Activated naive CD4-positive, alpha-beta T cell treated with anti-CD3 and anti-CD28 coated beads, Interleukin-2, amount 50 U/mL, for 24 hours (primary cell): ENCODE data around the gene PCSK1N.

Experiments
- H3K27ac Mint-ChIP-seq: one replicate; pipeline ENCODE4 v1.8.0; 2021; ENCODE audit warnings: mild to moderate bottlenecking, mixed read lengths
- H3K27me3 Mint-ChIP-seq: one replicate; pipeline ENCODE4 v1.8.0; 2021; ENCODE audit warnings: mixed read lengths
- H3K36me3 Mint-ChIP-seq: one replicate; pipeline ENCODE4 v1.8.0; 2021; ENCODE audit warnings: mixed read lengths
- H3K4me1 Mint-ChIP-seq: one replicate; pipeline ENCODE4 v1.8.0; 2021; ENCODE audit warnings: mixed read lengths
- H3K4me3 Mint-ChIP-seq: one replicate; pipeline ENCODE4 v1.8.0; 2021; ENCODE audit warnings: mild to moderate bottlenecking, mixed read lengths
- H3K9me3 Mint-ChIP-seq: one replicate; pipeline ENCODE4 v1.8.0; 2021; ENCODE audit warnings: mixed read lengths

PCSK1N gene

DNA sequence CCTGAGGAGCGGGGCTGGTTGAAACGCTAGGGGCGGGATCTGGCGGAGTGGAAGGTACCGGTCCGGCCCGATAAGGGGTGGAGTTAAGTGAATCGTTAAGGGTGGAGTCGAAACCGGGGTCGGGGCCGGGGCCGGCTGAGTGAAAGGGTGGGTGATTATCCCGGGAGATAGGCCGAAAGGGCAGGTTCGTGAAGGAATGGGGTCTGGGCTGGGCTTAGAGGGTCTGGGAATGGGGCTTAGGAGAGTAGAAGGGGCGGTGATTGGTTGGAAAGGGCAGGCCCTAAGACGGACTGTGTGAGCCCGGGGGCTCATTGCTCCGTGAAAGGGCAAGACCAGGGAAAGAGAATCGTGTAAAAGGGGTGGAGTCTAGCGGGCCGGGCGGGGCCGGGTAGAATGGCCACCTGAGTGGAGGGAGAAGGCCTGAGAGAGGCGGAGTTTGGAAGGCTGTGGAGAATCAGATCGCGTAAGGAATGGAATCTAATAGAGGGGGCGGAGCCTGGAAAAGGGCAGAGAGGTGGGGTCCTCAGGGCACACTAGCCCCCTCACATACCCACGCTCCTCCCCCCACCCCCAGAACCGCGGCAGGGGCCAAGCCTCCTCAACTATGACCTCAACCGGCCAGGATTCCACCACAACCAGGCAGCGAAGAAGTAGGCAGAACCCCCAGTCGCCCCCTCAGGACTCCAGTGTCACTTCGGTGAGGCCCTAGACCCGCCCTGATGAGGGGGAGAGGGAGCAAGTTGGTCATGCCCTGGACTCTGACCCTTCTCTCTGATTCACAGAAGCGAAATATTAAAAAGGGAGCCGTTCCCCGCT is 33.1 kb downstream of the PCSK1N start:
- Mint-ChIP-seq H3K27ac (peak overlapping the region; percentile 98), H3K27me3 (no peaks in the 10 kb centered on the region), H3K4me3 (peak overlapping the region; percentile 96), H3K36me3 (peaks cover 6% of the 10 kb centered on the region), H3K4me1 (peaks cover 31% of the 10 kb centered on the region), H3K9me3 (no peaks in the 10 kb centered on the region)

DNA sequence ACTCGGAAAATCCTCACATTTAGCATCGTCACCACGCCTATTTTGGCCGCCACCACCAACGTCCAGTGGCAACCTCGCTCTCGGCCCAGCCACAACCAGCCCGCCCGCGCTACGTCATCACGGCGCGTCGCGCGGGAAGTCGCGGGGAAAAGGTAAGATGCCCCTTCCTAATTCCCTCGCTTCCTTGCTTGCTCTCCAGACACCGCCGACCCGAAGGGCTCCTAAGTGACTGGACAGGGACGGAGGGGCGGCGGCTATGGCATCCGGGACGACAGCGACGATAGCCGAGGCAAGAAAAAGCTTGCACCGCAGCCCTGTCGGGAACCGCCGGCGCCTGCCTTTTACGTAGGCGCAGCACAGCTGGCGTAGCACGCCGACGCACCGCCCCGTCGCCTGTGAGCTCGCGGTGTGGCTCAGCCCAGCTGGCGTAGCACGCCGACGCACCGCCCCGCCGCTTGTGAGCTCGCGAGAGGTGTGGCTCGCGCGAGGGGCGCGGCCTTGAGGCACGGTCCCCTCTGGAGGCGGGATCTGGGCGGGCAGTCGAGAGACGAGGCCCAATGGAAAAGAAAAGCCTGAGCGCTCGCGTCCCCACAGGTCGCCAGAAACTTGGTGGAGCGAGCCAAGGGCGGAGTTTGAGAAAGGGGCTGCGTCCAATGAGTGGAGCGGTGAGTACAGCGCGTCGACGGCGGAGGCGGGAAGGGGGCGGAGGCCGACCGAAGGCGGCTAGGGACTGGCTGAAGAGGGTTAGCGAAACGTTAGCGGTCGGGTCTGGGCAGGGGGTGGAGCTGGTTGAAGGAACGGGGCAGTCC is 33.9 kb downstream of the PCSK1N start, which contains the start of gene HDAC6:
Gene HDAC6, plus strand, starts transcription at position 788 of the 809 bp plus-strand sequence. CDS start 626 bp downstream, outside the sequence.
- H3K4me3 Mint-ChIP-seq = peak within 1 kb of the TSS; percentile 96
- H3K27ac Mint-ChIP-seq = peak within 1 kb of the TSS; percentile 98
- no peaks in the 10 kb centered on the region for H3K27me3 Mint-ChIP-seq
- H3K4me1 Mint-ChIP-seq = peaks cover 25% of the 10 kb centered on the region
- H3K36me3 Mint-ChIP-seq = peaks cover 6% of the 10 kb centered on the region
- no peaks in the 10 kb centered on the region for H3K9me3 Mint-ChIP-seq

DNA sequence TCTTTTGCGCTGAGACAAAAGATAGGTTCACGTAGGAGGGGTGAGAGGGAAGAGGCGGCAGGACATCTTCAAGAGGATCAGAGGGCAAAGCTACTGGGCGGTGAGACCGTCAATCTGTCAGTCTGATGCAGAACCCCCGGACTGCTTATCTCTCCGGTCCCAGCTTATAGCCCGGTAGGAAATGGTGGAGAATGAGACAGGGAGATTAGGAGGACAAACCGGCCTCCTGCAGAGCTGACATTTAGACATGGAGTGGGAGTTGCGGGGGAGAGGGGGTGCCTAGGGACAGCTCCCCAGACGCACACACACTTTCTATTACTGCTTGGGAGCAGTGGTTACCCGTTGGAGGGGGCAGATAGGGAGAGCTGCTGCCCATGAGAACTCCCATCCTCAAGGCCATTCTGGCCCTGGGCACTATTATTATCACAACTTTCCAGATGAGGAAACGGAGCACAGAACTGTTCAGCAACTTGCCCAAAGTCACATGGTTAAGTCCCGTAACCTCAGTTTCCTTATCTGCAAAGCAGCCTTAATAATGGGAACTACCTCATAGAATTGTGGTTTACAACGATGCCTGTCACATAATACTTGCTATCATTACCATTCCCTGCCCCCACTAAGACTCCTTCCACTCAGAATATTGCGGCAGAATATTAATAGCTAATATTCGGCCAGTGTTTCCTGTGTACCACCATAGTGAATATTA is 34.7 kb downstream of the PCSK1N start:
- Mint-ChIP-seq H3K4me1 (peaks cover 21% of the 10 kb centered on the region), H3K9me3 (no peaks in the 10 kb centered on the region), H3K27ac (peak overlapping the region; percentile 95), H3K4me3 (peak overlapping the region; percentile 96), H3K27me3 (no peaks in the 10 kb centered on the region), H3K36me3 (peaks cover 6% of the 10 kb centered on the region)

DNA sequence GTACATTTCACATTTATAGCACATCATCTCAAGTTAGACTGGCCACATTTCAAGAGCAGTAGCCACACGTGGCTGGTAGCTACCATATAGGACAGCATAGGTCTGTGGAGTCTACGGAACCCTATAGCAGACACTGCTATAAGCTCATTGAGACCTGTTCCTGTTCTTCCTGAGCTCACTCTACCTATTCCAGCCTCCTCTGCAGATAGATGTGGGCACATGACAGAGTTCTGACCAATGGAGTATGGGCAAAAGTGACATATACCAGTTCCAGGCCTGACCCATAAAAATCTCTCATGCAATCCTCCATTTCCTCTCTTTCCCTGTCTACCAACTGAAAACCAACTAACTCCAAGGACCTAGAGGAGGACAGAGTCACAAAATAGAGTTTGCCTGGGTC is 37.1 kb downstream of the PCSK1N start:
- H3K36me3 Mint-ChIP-seq = no peaks in the 10 kb centered on the region
- peaks cover 14% of the 10 kb centered on the region for H3K4me1 Mint-ChIP-seq

DNA sequence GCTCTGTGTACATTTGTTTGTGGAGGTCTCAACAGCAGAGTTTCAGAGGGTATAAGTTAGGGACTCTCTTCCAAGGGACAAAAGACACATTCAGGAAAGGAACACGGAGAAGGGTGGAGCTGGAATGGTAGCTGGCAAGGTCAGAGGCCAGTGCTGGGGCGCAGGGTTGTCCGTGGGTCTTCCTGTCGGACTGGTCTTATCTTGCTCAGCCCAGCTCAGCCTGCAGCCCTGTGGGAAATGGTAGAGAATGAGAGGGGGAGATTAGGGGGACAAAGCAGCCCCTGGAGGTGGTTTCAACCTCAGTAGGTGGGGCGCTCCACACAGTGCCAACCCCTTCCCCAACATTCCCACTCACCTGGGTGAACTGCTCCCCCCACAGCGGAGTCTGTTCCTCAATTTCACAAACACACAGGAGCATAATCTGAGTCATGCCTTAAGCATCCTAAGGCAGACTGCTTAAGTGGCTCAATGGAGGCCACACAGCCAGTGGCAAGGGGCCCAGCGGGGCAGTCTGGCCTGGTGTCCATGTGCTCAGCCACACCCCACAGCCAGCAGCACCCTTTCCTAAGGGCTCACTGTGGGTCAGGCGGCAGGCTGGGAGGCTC is 40.4 kb downstream of the PCSK1N start:
- Mint-ChIP-seq H3K4me1 (peaks cover under 1% of the 10 kb centered on the region), H3K36me3 (no peaks in the 10 kb centered on the region), H3K27ac (no peak overlapping the region), H3K27me3 (no peaks in the 10 kb centered on the region), H3K4me3 (no peak overlapping the region), H3K9me3 (no peaks in the 10 kb centered on the region)

More for the DNA sequence above, 37.1 kb downstream of the PCSK1N start:
- no peak overlapping the region for H3K27ac Mint-ChIP-seq
- no peaks in the 10 kb centered on the region for H3K27me3 Mint-ChIP-seq
- no peak overlapping the region for H3K4me3 Mint-ChIP-seq
- H3K9me3 Mint-ChIP-seq = no peaks in the 10 kb centered on the region

DNA sequence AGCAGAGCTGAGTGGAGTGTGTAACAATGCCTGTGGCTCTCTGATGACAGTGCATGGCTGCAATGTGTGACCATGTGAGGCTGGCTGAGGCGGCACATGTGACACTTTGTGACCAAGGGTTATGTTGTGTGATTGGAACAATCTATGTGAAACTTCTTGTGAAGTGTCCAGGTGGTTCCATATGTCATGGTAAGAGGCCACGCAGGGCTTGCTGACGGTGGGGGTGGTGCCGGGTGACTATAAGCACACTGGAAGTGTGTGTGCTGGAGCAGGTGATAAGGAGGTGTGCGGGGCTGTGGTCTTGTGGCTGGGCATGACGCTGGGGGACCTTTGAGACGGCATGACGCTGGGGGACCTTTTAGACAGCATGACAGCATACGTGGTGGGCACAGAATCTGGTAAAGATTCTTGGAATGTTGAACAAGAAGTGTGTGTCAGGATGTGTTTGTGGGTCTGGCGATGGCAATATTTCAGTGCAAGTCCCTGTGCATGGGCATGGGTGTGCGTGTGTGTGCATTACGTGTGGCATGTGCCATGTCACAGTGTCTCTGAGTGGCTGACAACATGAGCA is 41.0 kb downstream of the PCSK1N start:
- no peak overlapping the region for H3K4me3 Mint-ChIP-seq

DNA sequence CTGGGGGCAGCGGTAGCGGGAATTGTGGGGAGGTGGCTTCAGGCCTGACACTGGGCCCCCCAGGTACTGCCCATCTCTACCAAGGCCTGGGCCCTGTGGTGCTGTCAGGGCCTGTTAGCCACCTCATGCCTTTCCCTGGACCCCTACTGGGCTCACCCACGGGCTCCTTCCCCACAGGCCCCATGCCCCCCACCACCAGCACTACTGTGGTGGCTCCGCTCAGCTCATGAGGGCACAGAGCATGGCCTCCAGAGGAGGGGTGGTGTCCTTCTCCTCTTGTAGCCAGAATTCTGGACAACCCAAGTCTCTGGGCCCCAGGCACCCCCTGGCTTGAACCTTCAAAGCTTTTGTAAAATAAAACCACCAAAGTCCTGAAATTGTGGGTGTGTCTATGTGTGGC is 41.5 kb downstream of the PCSK1N start:
- Mint-ChIP-seq H3K36me3 (no peaks in the 10 kb centered on the region), H3K9me3 (no peaks in the 10 kb centered on the region), H3K4me3 (no peak overlapping the region), H3K4me1 (peaks cover 7% of the 10 kb centered on the region), H3K27me3 (no peaks in the 10 kb centered on the region), H3K27ac (no peak overlapping the region)

More for the DNA sequence above, 41.0 kb downstream of the PCSK1N start:
- Mint-ChIP-seq H3K27me3 (no peaks in the 10 kb centered on the region), H3K4me1 (peaks cover 6% of the 10 kb centered on the region), H3K27ac (no peak overlapping the region), H3K36me3 (no peaks in the 10 kb centered on the region), H3K9me3 (no peaks in the 10 kb centered on the region)

DNA sequence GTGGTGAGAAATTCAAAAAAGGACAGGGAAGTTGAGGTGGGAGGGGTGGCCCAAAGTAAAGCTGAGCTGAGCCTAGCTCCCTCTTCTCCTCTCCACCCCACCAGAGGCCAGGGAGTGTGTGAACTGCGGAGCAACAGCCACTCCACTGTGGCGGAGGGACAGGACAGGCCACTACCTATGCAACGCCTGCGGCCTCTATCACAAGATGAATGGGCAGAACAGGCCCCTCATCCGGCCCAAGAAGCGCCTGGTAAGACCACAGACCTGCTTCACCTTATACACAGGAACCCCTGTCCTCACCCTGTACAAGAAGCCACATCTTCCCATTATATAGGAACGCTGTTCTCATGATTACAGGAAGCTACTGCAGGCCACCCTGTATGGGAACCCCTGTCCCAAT is 43.2 kb downstream of the PCSK1N start:
- H3K4me3 Mint-ChIP-seq = no peak overlapping the region
- H3K4me1 Mint-ChIP-seq = peaks cover 7% of the 10 kb centered on the region
- H3K9me3 Mint-ChIP-seq = no peaks in the 10 kb centered on the region
- no peak overlapping the region for H3K27ac Mint-ChIP-seq
- no peaks in the 10 kb centered on the region for H3K36me3 Mint-ChIP-seq
- H3K27me3 Mint-ChIP-seq = no peaks in the 10 kb centered on the region

DNA sequence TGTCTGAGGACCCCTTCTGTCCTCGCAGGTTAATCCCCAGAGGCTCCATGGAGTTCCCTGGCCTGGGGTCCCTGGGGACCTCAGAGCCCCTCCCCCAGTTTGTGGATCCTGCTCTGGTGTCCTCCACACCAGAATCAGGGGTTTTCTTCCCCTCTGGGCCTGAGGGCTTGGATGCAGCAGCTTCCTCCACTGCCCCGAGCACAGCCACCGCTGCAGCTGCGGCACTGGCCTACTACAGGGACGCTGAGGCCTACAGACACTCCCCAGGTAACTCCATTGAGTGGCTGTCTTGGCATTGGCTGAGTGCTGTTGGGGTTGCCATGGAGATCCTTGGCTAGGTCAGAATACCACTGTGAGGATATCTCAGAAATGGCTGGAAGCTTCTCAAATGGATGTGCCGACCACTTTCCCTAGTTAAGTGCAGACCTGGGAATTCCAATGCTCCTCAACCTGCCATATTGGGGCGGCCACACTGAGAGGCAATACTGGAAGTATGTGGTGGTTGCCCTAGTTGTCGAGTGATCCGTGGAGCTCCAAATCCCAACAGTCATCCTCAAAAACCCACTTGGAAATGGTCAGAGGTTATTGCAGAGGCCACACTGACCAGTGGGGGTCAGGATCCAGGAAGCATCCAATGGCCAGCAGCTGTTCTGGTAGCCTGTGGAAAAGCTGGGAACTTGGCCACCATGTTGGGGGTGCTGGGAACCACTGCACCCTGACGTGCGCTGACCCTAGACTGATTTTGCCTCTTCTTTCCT is 44.2 kb downstream of the PCSK1N start:
- Mint-ChIP-seq H3K4me1 (peaks cover 7% of the 10 kb centered on the region), H3K9me3 (no peaks in the 10 kb centered on the region), H3K4me3 (no peak overlapping the region), H3K27ac (no peak overlapping the region), H3K36me3 (no peaks in the 10 kb centered on the region), H3K27me3 (no peaks in the 10 kb centered on the region)

DNA sequence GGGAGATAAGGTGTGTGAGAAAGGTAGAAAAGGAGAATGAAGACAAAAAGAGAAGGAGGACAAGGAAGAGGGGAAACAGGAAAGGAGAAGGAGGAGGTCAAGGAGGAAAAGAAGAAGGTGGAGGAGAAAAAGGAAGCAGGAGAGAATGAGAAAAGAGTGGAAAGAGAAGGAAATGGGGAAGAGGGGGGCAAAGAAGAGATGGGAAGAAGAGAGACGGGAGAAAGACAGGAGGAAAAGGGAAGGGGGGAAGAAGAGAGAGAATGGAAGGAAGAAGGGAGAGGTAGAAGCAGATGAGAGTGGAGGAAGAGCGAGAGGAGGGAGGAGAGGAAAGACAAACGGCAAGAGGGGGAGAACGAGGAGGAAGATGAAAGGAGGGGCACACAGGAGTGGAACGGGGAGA is 44.9 kb downstream of the PCSK1N start:
- Mint-ChIP-seq H3K27ac (no peak overlapping the region), H3K4me1 (peaks cover 7% of the 10 kb centered on the region), H3K9me3 (no peaks in the 10 kb centered on the region), H3K4me3 (no peak overlapping the region), H3K27me3 (no peaks in the 10 kb centered on the region), H3K36me3 (no peaks in the 10 kb centered on the region)

DNA sequence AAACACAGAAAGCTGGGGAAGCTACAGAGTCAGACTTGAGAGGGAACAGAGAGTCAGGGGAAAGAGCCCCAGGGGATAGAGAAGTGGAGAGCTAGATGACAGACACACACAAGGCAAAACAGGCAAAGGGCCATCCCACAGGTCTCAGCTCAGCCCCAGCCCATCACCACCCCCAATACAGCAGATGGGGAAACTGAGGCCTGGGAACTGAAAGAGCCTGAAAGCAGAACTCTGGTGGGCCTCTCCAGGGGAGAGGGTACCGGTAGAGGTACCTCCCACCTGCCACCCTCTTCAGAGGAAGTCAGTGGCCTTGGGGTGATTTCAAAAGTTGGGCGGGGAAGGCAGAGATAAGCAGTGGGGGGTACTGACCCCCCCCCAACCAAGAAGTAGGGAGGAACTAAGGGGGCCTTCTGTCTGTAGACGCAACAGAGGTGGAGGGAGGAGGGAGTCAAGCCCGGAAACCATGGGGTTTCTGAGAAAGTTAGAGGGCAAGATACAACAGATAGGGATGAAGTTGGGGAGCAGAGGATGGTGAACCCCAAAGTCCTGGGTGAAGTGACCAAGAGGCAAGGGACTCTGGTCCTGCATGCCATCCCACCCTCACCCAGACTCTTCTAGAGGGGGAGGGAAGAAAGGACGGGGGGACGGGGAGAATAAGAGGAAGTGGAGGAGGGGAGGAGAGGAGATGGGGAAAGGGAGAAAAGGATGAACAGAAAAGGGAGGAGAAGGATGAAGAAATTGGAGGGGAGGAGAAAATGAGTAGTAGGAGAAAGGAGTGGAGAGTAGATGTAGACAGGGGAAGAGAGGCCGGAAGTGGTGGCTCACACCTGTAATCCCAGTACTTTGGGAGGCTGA is 45.8 kb downstream of the PCSK1N start:
- no peak overlapping the region for H3K4me3 Mint-ChIP-seq
- H3K27ac Mint-ChIP-seq = no peak overlapping the region
- H3K27me3 Mint-ChIP-seq = no peaks in the 10 kb centered on the region
- peaks cover 7% of the 10 kb centered on the region for H3K4me1 Mint-ChIP-seq
- H3K36me3 Mint-ChIP-seq = no peaks in the 10 kb centered on the region
- no peaks in the 10 kb centered on the region for H3K9me3 Mint-ChIP-seq

DNA sequence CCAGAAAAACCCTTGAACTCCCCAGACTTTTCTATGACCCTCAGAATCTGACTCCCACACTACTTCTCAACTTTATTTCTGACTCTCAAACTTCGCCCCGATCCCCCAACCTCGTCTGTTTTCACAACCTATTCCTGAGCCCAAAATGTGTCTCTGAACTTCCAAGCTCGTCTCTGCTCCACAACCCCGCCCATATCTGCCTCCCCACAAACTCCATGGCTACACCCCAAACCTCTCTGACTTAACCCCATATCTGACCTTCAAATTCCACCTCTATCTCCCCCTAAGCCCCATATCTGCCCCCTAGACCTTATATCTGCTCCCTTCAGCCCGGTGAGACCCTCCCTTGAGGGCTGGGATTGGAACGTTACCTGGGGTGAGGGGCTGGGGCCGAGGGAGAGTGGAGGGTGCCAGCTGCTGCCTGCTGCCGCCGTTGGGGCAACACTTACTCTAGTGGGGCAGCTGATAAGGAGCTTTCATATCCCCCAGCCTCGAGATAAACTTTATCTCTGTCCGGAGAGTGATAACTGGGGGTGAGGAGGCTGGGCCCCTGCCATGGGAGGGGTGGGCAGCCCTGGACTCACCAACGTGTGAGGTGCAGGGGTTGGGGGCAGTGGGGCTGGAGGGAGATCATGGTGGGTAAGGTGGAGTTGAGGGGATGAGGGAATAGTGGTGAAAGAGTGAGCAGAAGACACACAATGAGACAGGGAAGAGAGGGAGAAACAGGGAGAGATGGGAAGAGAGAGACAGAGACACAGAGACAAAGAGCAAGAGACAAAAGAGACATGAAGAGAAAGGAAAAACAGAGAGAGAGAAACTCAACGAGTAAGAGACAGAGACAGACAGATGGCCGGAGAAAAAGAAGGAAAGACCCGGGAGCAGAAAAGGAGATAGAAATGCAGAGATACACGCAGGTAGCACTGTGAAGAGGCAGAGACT is 47.6 kb downstream of the PCSK1N start:
- no peak overlapping the region for H3K27ac Mint-ChIP-seq
- no peak overlapping the region for H3K4me3 Mint-ChIP-seq
- H3K36me3 Mint-ChIP-seq = no peaks in the 10 kb centered on the region
- H3K9me3 Mint-ChIP-seq = no peaks in the 10 kb centered on the region
- H3K4me1 Mint-ChIP-seq = peaks cover 7% of the 10 kb centered on the region
- H3K27me3 Mint-ChIP-seq = no peaks in the 10 kb centered on the region
